AG04450 (cell line): Measurements from ENCODE around the gene CAV1. TPM values are rescaled to one million over a fixed set of nuclear protein-coding genes. Genes with fewer than 3 reads are reported as not detected.

Experiments used
- CTCF ChIA-PET: fragments of 300-600, 350-600 bp; formaldehyde crosslinking; extraction: SDS; loops from one replicate; lab custom pipeline; 2022; ENCODE audit warnings: antibody characterized with exemption, inconsistent platforms; lab: Charles Lee
- POLR2A ChIA-PET: fragments of 350-600 bp; formaldehyde crosslinking; extraction: SDS; loops from one replicate; lab custom pipeline; 2021; ENCODE audit warnings: antibody characterized with exemption, inconsistent platforms; lab: Yijun Ruan, JAX
- DNase-seq: peaks from one replicate; pipeline ENCODE4 v3.0.0-alpha.2; 2011; ENCODE audit warnings: low read depth, low spot score
- H3K27ac ChIP-seq: one replicate; pipeline ENCODE4 v1.5.1; 2012; ENCODE audit warnings: low read depth, low read length, control low read depth
- H3K27me3 ChIP-seq: one replicate; pipeline ENCODE4 v1.6.0; 2012; ENCODE audit warnings: low read length; ENCODE audit not compliant: control insufficient read depth, insufficient read depth
- H3K4me3 ChIP-seq: 2 replicates; pipeline ENCODE4 v1.5.1; 2011; ENCODE audit warnings: mild to moderate bottlenecking, low read depth, low read length, control low read depth
- H3K9me3 ChIP-seq: 2 replicates; pipeline ENCODE4 v1.5.1; 2012; ENCODE audit warnings: low read length; ENCODE audit not compliant: control insufficient read depth, insufficient read depth
- CTCF ChIP-seq: IDR thresholded peaks from 2 replicates; pipeline ENCODE4 v1.5.1; 2011; ENCODE audit warnings: low read depth, low read length, control low read depth, inconsistent platforms
- polyA plus RNA-seq: library from polyadenylated mRNA; depleted of rRNA; stranded (reverse); fragments of >200 nt; gene quantifications from 2 replicates; pipeline ENCODE4 v1.2.3, GENCODE V29; 2011

CAV1 gene
- polyA plus RNA-seq, 1 experiment: 1,209 TPM

- CTCF ChIA-PET: interaction anchor here (1.0 kb wide), 1 partner anchor 69 kb away, joined by 3 read pairs; no protein-coding TSS in a partner anchor
- H3K27ac ChIP-seq: no peak overlapping the region
- no peak for TF ChIP-seq CTCF
- H3K9me3 ChIP-seq: no peaks in the 10 kb centered on the region; the same call in 1 of the 2 replicates
- H3K4me3 ChIP-seq: no peak overlapping the region
- POLR2A ChIA-PET: no interaction called here
- no peaks in the 10 kb centered on the region for H3K27me3 ChIP-seq
- no peak for DNase-seq
Observed at GRCh38 chr7:116522247-116522646, 2.6 kb upstream of the CAV1 start.

- no peak for TF ChIP-seq CTCF
- no peaks in the 10 kb centered on the region for H3K27me3 ChIP-seq
- ChIA-PET CTCF (interaction anchor here (1.9 kb wide), 1 partner anchor 266 kb away, joined by 13 read pairs; no protein-coding TSS in a partner anchor), POLR2A (no interaction called here)
- peak overlapping the region; percentile 98 for H3K27ac ChIP-seq
- no peak for DNase-seq
- H3K4me3 ChIP-seq: peak overlapping the region; percentile 97
- no peaks in the 10 kb centered on the region; the same call in 1 of the 2 replicates for H3K9me3 ChIP-seq
Observed at GRCh38 chr7:116524221-116524608, 621 bp upstream of the CAV1 start.

- H3K4me3 ChIP-seq: peak overlapping the region; percentile 97
- POLR2A ChIA-PET: interaction anchor here (0.6 to 1.8 kb wide), 8 partner anchors 17 to 338 kb away, joined by 3 to 18 read pairs (median 7); no protein-coding TSS in a partner anchor
- no peak for TF ChIP-seq CTCF
- H3K27ac ChIP-seq: peak overlapping the region; percentile 98
- H3K27me3 ChIP-seq: no peaks in the 10 kb centered on the region
- H3K9me3 ChIP-seq: no peaks in the 10 kb centered on the region; the same call in 1 of the 2 replicates
- CTCF ChIA-PET: interaction anchor here (0.9 to 6.4 kb wide), 30 partner anchors 10 to 387 kb away, joined by 3 to 110 read pairs (median 6); partner anchors contain the start of gene MET
- DNase-seq: no peak
Observed at GRCh38 chr7:116525298-116525912, 569 bp downstream of the CAV1 start.

- ChIA-PET CTCF (interaction anchor here (0.6 to 6.4 kb wide), 61 partner anchors 10 to 388 kb away, joined by 3 to 110 read pairs (median 4); partner anchors contain the start of genes CAV2 and MET), POLR2A (interaction anchor here (0.6 to 1.8 kb wide), 17 partner anchors 16 to 337 kb away, joined by 3 to 18 read pairs (median 4); no protein-coding TSS in a partner anchor)
- peak overlapping the region; percentile 98 for H3K27ac ChIP-seq
Observed at GRCh38 chr7:116525913-116526861, 1.4 kb downstream of the CAV1 start.

More at GRCh38 chr7:116525913-116526861, 1.4 kb downstream of the CAV1 start:
- H3K4me3 ChIP-seq: peak overlapping the region; percentile 97
- no peaks in the 10 kb centered on the region for H3K27me3 ChIP-seq
- TF ChIP-seq CTCF: peak; percentile 51
- H3K9me3 ChIP-seq: no peaks in the 10 kb centered on the region; the same call in 1 of the 2 replicates
- peak; percentile 64 for DNase-seq
